ENCODE measurements around the gene DNAH17. TPM values are rescaled to one million over a fixed set of nuclear protein-coding genes. Genes with fewer than 3 reads are reported as not detected.

The DNAH17 gene
- total RNA-seq, 1 donor from 2014 or later = 0.59 TPM

GRCh38 chr17:78572239-78573205, 4.7 kb downstream of the DNAH17 start:
- no peak for DNase-seq

GRCh38 chr17:78571329-78571728, 5.9 kb downstream of the DNAH17 start:
- no peak for DNase-seq

- no peak for DNase-seq
Measured at GRCh38 chr17:78568494-78569115, 8.6 kb downstream of the DNAH17 start.

- DNase-seq = no peak
Measured at GRCh38 chr17:78567991-78568390, 9.2 kb downstream of the DNAH17 start.

- no peak for DNase-seq
Measured at GRCh38 chr17:78566947-78567346, 10.2 kb downstream of the DNAH17 start.

- no peak for DNase-seq
Measured at GRCh38 chr17:78563189-78564145, 13.7 kb downstream of the DNAH17 start.

- DNase-seq = no peak
Measured at GRCh38 chr17:78562734-78563133, 14.5 kb downstream of the DNAH17 start.

- DNase-seq = no peak
Measured at GRCh38 chr17:78561166-78561565, 16.0 kb downstream of the DNAH17 start.

GRCh38 chr17:78560731-78561130, 16.5 kb downstream of the DNAH17 start:
- no peak for DNase-seq

GRCh38 chr17:78559749-78560368, 17.3 kb downstream of the DNAH17 start:
- DNase-seq = no peak

- no peak for DNase-seq
Measured at GRCh38 chr17:78558989-78559388, 18.2 kb downstream of the DNAH17 start.

- no peak for DNase-seq
Measured at GRCh38 chr17:78558181-78558850, 18.9 kb downstream of the DNAH17 start.

- no peak for DNase-seq
Measured at GRCh38 chr17:78557598-78558039, 19.6 kb downstream of the DNAH17 start.

GRCh38 chr17:78556812-78557211, 20.4 kb downstream of the DNAH17 start:
- DNase-seq = no peak

- no peak for DNase-seq
Measured at GRCh38 chr17:78555746-78556401, 21.3 kb downstream of the DNAH17 start.

GRCh38 chr17:78550464-78550863, 26.7 kb downstream of the DNAH17 start:
- no peak for DNase-seq

- DNase-seq = no peak
Measured at GRCh38 chr17:78548725-78549124, 28.5 kb downstream of the DNAH17 start.

GRCh38 chr17:78547035-78547434, 30.2 kb downstream of the DNAH17 start:
- no peak for DNase-seq

GRCh38 chr17:78546476-78546875, 30.7 kb downstream of the DNAH17 start:
- DNase-seq = no peak

- DNase-seq = no peak
Measured at GRCh38 chr17:78544881-78545755, 32.1 kb downstream of the DNAH17 start.

Measured in skin of body (tissue), 2 donors.